ENCODE results near the gene INSC.

Gene INSC

GRCh38 chr11:15169815-15170551 lies 55.3 kb downstream of the INSC start:
- Histone ChIP-seq H3K27ac (ENCODE audit: insufficient read depth in 1 of 2, low read depth in 1 of 2, low read length in 2 of 2, poor library complexity in 1 of 2, severe bottlenecking in 2 of 2) (no peak overlapping the region), H3K4me1 (ENCODE audit: control extremely low read depth in 1 of 4, control insufficient read depth in 4 of 4, insufficient read depth in 4 of 4, low read length in 3 of 4) (peaks cover 0 to 4% (median 0%) of the 10 kb centered on the region in 4 experiments), H3K36me3 (ENCODE audit: control insufficient read depth in 4 of 4, insufficient read depth in 4 of 4, low read length in 3 of 4) (no peaks in the 10 kb centered on the region), H3K9me3 (ENCODE audit: control extremely low read depth in 1 of 5, control insufficient read depth in 4 of 5, insufficient read depth in 2 of 5, low read depth in 1 of 5, low read length in 4 of 5) (no peaks in the 10 kb centered on the region), H3K27me3 (replicated peaks in 2 of 5; ENCODE audit: control insufficient read depth in 4 of 5, insufficient read depth in 5 of 5, low read length in 4 of 5) (peaks cover 0 to 2% (median 0%) of the 10 kb centered on the region in 5 experiments), H3K4me3 (ENCODE audit: control insufficient read depth in 1 of 7, extremely low read depth in 1 of 7, insufficient read depth in 4 of 7, low read depth in 2 of 7, low read length in 6 of 7) (no peak overlapping the region)
- POLR2A ChIA-PET, result no interaction called here
- no peak for DNase-seq
- CTCF ChIA-PET, result interaction anchor here (1.5 to 1.8 kb wide), 2 partner anchors 8 to 11 kb away, joined by 3 to 6 read pairs; no protein-coding TSS in a partner anchor
- WGBS (ENCODE audit: insufficient coverage), result 86% methylated on average over 2 of the region's 4 CpGs

DNA sequence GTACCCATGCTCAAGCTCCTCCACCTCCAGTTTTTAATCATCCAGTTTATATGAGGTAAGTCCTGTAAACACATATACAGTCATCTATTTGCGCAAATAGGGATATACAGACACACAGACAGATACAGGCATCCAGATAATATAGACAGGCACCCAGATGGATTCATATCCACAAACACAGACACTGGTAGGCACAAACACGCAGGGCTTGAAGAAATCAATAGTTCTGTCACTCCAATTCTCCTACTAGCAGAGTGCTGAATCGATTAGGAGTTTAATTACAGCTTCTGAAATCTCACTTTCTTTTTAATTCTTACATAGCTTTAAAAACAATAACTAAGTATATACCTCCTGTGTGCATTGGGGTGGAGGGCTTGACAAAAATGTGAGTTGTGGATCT lies 56.0 kb downstream of the INSC start:
- Histone ChIP-seq H3K36me3 (ENCODE audit: control insufficient read depth in 4 of 4, insufficient read depth in 4 of 4, low read length in 3 of 4) (no peaks in the 10 kb centered on the region), H3K9me3 (ENCODE audit: control extremely low read depth in 1 of 5, control insufficient read depth in 4 of 5, insufficient read depth in 2 of 5, low read depth in 1 of 5, low read length in 4 of 5) (no peaks in the 10 kb centered on the region), H3K4me1 (ENCODE audit: control extremely low read depth in 1 of 4, control insufficient read depth in 4 of 4, insufficient read depth in 4 of 4, low read length in 3 of 4) (peaks cover 0 to 4% (median 0%) of the 10 kb centered on the region in 4 experiments), H3K27ac (ENCODE audit: insufficient read depth in 1 of 2, low read depth in 1 of 2, low read length in 2 of 2, poor library complexity in 1 of 2, severe bottlenecking in 2 of 2) (no peak overlapping the region), H3K27me3 (replicated peaks in 2 of 5; ENCODE audit: control insufficient read depth in 4 of 5, insufficient read depth in 5 of 5, low read length in 4 of 5) (peaks cover 0 to 2% (median 0%) of the 10 kb centered on the region in 5 experiments), H3K4me3 (ENCODE audit: control insufficient read depth in 1 of 7, extremely low read depth in 1 of 7, insufficient read depth in 4 of 7, low read depth in 2 of 7, low read length in 6 of 7) (no peak overlapping the region)
- 100% methylated on average over 1 of the region's 3 CpGs for WGBS (ENCODE audit: insufficient coverage)
- no peak for DNase-seq
- ChIA-PET POLR2A (no interaction called here), CTCF (interaction anchor here (1.5 to 1.8 kb wide), 2 partner anchors 9 to 11 kb away, joined by 3 to 6 read pairs; no protein-coding TSS in a partner anchor)

GRCh38 chr11:15171956-15172355 lies 57.2 kb downstream of the INSC start:
- Histone ChIP-seq H3K4me3 (ENCODE audit: control insufficient read depth in 1 of 7, extremely low read depth in 1 of 7, insufficient read depth in 4 of 7, low read depth in 2 of 7, low read length in 6 of 7) (no peak overlapping the region), H3K27ac (ENCODE audit: insufficient read depth in 1 of 2, low read depth in 1 of 2, low read length in 2 of 2, poor library complexity in 1 of 2, severe bottlenecking in 2 of 2) (no peak overlapping the region), H3K36me3 (ENCODE audit: control insufficient read depth in 4 of 4, insufficient read depth in 4 of 4, low read length in 3 of 4) (no peaks in the 10 kb centered on the region), H3K4me1 (ENCODE audit: control extremely low read depth in 1 of 4, control insufficient read depth in 4 of 4, insufficient read depth in 4 of 4, low read length in 3 of 4) (no peaks in the 10 kb centered on the region), H3K27me3 (replicated peaks in 2 of 5; ENCODE audit: control insufficient read depth in 4 of 5, insufficient read depth in 5 of 5, low read length in 4 of 5) (peaks cover 0 to 3% (median 0%) of the 10 kb centered on the region in 5 experiments), H3K9me3 (ENCODE audit: control extremely low read depth in 1 of 5, control insufficient read depth in 4 of 5, insufficient read depth in 2 of 5, low read depth in 1 of 5, low read length in 4 of 5) (no peaks in the 10 kb centered on the region)
- no CpG with 5 or more reads among the region's 3 CpGs for WGBS (ENCODE audit: insufficient coverage)
- ChIA-PET CTCF (interaction anchor here (1.8 kb wide), 1 partner anchor 13 kb away, joined by 6 read pairs; no protein-coding TSS in a partner anchor), POLR2A (no interaction called here)
- no peak for DNase-seq

DNA sequence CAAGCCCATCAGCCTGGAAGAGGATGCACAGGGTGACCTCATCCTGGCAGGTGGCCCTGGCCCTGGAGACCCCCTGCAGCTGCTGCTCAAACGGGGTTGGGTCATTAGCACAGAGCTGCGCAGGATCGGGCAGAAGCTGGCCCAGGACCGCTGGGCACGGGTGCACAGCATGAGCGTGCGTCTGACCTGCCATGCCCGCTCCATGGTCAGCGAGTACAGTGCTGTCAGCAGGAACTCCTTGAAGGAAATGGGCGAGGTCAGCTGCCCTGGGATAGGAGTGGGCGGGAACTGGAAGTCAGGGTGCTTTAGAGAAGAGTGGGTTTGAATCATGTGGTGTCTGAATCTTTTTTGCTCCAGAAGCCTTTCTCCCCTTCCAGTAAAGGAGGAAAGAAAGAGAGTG lies 61.1 kb downstream of the INSC start:
- H3K27ac ChIP-seq (ENCODE audit: insufficient read depth in 1 of 2, low read depth in 1 of 2, low read length in 2 of 2, poor library complexity in 1 of 2, severe bottlenecking in 2 of 2), result no peak overlapping the region
- no peaks in the 10 kb centered on the region for H3K9me3 ChIP-seq (ENCODE audit: control extremely low read depth in 1 of 5, control insufficient read depth in 4 of 5, insufficient read depth in 2 of 5, low read depth in 1 of 5, low read length in 4 of 5)
- POLR2A ChIA-PET, result no interaction called here
- CTCF ChIA-PET, result interaction anchor here (0.6 kb wide), 1 partner anchor 13 kb away, joined by 3 read pairs; no protein-coding TSS in a partner anchor
- H3K4me1 ChIP-seq (ENCODE audit: control extremely low read depth in 1 of 4, control insufficient read depth in 4 of 4, insufficient read depth in 4 of 4, low read length in 3 of 4), result no peaks in the 10 kb centered on the region
- 88% methylated on average over 9 of the region's 11 CpGs for WGBS (ENCODE audit: insufficient coverage)
- H3K36me3 ChIP-seq (ENCODE audit: control insufficient read depth in 4 of 4, insufficient read depth in 4 of 4, low read length in 3 of 4), result no peaks in the 10 kb centered on the region
- H3K4me3 ChIP-seq (ENCODE audit: control insufficient read depth in 1 of 7, extremely low read depth in 1 of 7, insufficient read depth in 4 of 7, low read depth in 2 of 7, low read length in 6 of 7), result no peak overlapping the region
- DNase-seq, result no peak
- peaks cover 0 to 3% (median 0%) of the 10 kb centered on the region in 5 experiments for H3K27me3 ChIP-seq (replicated peaks in 2 of 5; ENCODE audit: control insufficient read depth in 4 of 5, insufficient read depth in 5 of 5, low read length in 4 of 5)

DNA sequence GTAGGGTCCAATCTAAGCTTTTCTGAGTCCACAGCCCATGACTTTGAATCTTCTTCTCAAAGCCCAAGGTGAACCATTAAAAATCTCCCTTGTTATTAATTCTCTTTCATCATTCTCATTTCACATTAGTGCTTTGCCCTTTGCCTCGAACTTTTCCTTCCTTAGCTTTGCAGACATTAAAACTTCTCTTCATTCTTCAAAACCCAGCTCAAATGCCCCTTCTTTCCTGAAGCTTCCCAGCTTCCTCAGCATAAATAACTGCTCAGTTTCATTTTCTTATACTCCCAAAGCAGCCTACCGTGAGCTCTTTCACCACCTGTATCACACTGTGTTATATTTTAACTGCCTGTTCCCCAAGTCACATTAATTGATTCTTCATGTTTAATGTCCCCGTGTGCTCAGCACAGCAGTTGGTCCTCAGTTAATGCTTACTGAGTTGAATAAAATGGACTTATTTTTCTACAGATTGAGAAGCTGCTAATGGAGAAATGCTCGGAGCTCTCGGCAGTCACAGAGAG lies 62.0 kb downstream of the INSC start:
- Histone ChIP-seq H3K4me1 (ENCODE audit: control extremely low read depth in 1 of 4, control insufficient read depth in 4 of 4, insufficient read depth in 4 of 4, low read length in 3 of 4) (no peaks in the 10 kb centered on the region), H3K27me3 (replicated peaks in 2 of 5; ENCODE audit: control insufficient read depth in 4 of 5, insufficient read depth in 5 of 5, low read length in 4 of 5) (peaks cover 0 to 3% (median 0%) of the 10 kb centered on the region in 5 experiments), H3K27ac (ENCODE audit: insufficient read depth in 1 of 2, low read depth in 1 of 2, low read length in 2 of 2, poor library complexity in 1 of 2, severe bottlenecking in 2 of 2) (no peak overlapping the region), H3K4me3 (ENCODE audit: control insufficient read depth in 1 of 7, extremely low read depth in 1 of 7, insufficient read depth in 4 of 7, low read depth in 2 of 7, low read length in 6 of 7) (no peak overlapping the region), H3K36me3 (ENCODE audit: control insufficient read depth in 4 of 4, insufficient read depth in 4 of 4, low read length in 3 of 4) (no peaks in the 10 kb centered on the region), H3K9me3 (ENCODE audit: control extremely low read depth in 1 of 5, control insufficient read depth in 4 of 5, insufficient read depth in 2 of 5, low read depth in 1 of 5, low read length in 4 of 5) (no peaks in the 10 kb centered on the region)
- POLR2A ChIA-PET, result no interaction called here
- CTCF ChIA-PET, result interaction anchor here (2.8 kb wide), 1 partner anchor 14 kb away, joined by 10 read pairs; no protein-coding TSS in a partner anchor
- no peak for DNase-seq
- 87% methylated on average over 4 of the region's 5 CpGs for WGBS (ENCODE audit: insufficient coverage)

DNA sequence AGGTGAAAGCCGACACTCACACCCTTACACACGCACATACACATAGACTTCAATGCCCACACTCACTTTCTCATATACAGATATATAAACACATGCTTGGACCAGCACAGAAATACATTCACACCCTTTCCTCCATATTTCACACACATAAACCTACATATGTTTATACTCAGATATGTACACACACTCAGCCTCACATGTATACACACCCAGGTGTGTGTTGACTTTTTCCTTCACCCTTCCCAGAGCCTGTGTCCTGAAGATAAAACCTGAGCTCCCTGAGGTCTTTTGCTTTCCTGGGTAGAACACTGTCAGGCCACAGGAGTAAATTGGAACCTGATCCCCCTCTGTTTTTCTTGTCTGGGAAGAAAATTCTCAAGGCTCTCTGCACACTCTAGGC lies 62.8 kb downstream of the INSC start:
- ChIA-PET POLR2A (no interaction called here), CTCF (interaction anchor here (2.8 kb wide), 1 partner anchor 13 kb away, joined by 10 read pairs; no protein-coding TSS in a partner anchor)
- no peak overlapping the region for H3K27ac ChIP-seq (ENCODE audit: insufficient read depth in 1 of 2, low read depth in 1 of 2, low read length in 2 of 2, poor library complexity in 1 of 2, severe bottlenecking in 2 of 2)

DNA sequence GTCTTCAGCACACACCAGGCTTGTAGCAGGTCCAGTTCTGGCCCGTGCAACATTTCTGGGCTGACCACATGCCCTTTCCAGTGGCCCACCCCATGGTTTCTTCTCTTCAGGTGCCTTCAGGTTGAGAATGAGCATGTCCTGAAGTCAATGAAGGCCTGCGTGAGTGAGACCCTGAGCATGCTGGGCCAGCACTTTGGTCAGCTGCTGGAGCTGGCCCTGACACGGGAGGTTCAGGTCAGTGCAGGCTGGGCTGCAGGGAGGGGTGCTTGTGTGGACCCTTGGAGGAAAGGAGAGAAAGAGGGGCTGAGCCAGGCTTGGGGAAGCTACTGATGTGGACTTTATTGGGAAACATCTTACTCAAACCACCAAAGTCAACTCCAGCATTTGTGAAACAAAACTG lies 63.5 kb downstream of the INSC start:
- Histone ChIP-seq H3K9me3 (ENCODE audit: control extremely low read depth in 1 of 5, control insufficient read depth in 4 of 5, insufficient read depth in 2 of 5, low read depth in 1 of 5, low read length in 4 of 5) (no peaks in the 10 kb centered on the region), H3K36me3 (ENCODE audit: control insufficient read depth in 4 of 4, insufficient read depth in 4 of 4, low read length in 3 of 4) (no peaks in the 10 kb centered on the region), H3K4me1 (ENCODE audit: control extremely low read depth in 1 of 4, control insufficient read depth in 4 of 4, insufficient read depth in 4 of 4, low read length in 3 of 4) (no peaks in the 10 kb centered on the region), H3K4me3 (ENCODE audit: control insufficient read depth in 1 of 7, extremely low read depth in 1 of 7, insufficient read depth in 4 of 7, low read depth in 2 of 7, low read length in 6 of 7) (no peak overlapping the region), H3K27me3 (replicated peaks in 2 of 5; ENCODE audit: control insufficient read depth in 4 of 5, insufficient read depth in 5 of 5, low read length in 4 of 5) (peaks cover 0 to 3% (median 0%) of the 10 kb centered on the region in 5 experiments), H3K27ac (ENCODE audit: insufficient read depth in 1 of 2, low read depth in 1 of 2, low read length in 2 of 2, poor library complexity in 1 of 2, severe bottlenecking in 2 of 2) (no peak overlapping the region)
- DNase-seq, result no peak
- POLR2A ChIA-PET, result no interaction called here
- WGBS (ENCODE audit: insufficient coverage), result 100% methylated on average over 3 of the region's 3 CpGs
- CTCF ChIA-PET, result interaction anchor here (2.8 kb wide), 1 partner anchor 12 kb away, joined by 10 read pairs; no protein-coding TSS in a partner anchor

More for the DNA sequence above, 62.8 kb downstream of the INSC start:
- no peaks in the 10 kb centered on the region for H3K4me1 ChIP-seq (ENCODE audit: control extremely low read depth in 1 of 4, control insufficient read depth in 4 of 4, insufficient read depth in 4 of 4, low read length in 3 of 4)
- no peaks in the 10 kb centered on the region for H3K9me3 ChIP-seq (ENCODE audit: control extremely low read depth in 1 of 5, control insufficient read depth in 4 of 5, insufficient read depth in 2 of 5, low read depth in 1 of 5, low read length in 4 of 5)
- H3K36me3 ChIP-seq (ENCODE audit: control insufficient read depth in 4 of 4, insufficient read depth in 4 of 4, low read length in 3 of 4), result no peaks in the 10 kb centered on the region
- DNase-seq, result no peak
- 94% methylated on average over 2 of the region's 2 CpGs for WGBS (ENCODE audit: insufficient coverage)
- no peak overlapping the region for H3K4me3 ChIP-seq (ENCODE audit: control insufficient read depth in 1 of 7, extremely low read depth in 1 of 7, insufficient read depth in 4 of 7, low read depth in 2 of 7, low read length in 6 of 7)
- H3K27me3 ChIP-seq (replicated peaks in 2 of 5; ENCODE audit: control insufficient read depth in 4 of 5, insufficient read depth in 5 of 5, low read length in 4 of 5), result peaks cover 0 to 3% (median 0%) of the 10 kb centered on the region in 5 experiments
